ENCODE results near the gene COPZ1.
A peak's percentile ranks its signal among the peaks of the same experiment; 100 is the strongest.
"Not testable (repeated sequence)": the region's sequence is repeated elsewhere in the genome, so short reads cannot be mapped to it uniquely, and the experiment has no call there.

The COPZ1 gene, protein sequence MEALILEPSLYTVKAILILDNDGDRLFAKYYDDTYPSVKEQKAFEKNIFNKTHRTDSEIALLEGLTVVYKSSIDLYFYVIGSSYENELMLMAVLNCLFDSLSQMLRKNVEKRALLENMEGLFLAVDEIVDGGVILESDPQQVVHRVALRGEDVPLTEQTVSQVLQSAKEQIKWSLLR

DNA sequence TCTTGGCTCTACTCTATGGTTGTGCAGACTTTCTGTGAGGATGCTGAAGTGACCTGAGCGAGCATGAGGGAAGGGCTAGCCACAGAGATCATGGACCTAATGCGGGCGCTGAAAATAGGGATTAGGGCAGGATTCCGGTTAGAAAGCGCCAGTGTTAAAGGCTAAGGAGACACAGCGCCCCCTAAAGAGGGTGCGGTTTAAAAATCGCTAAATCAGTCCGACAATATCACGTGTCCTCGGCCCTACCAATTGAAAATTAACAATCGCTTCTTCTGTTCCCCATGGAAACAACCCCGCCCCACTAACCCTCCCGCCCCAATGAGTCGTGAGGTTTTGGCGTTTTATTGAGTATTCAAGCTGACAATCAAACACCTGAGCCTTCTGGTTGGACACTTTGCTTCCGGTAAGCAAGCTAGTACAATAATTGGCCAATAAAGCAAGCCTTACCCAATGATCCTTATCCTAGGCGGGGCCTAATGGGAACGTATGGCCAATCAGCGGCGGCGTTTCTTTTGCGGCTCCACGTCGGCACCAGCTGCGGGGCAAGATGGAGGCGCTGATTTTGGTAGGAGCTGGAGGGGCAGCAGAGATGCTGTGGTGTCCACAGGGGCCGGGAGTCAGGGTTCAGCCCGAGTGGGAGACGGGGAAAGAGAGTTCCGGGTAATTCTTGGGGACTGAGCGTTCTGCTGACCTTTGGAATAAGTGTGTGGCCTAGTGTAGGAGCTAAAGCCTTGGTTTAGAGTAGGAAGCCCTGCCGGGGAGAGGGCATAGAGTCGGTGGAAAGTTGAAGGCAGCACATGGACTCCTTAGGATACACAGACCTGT is at the start of gene COPZ1:
COPZ1 (plus strand) TSS at position 515 of the 825 bp plus-strand sequence; CDS start at position 548, 33 bp downstream.
- DNase-seq: peak; percentile 91

DNA sequence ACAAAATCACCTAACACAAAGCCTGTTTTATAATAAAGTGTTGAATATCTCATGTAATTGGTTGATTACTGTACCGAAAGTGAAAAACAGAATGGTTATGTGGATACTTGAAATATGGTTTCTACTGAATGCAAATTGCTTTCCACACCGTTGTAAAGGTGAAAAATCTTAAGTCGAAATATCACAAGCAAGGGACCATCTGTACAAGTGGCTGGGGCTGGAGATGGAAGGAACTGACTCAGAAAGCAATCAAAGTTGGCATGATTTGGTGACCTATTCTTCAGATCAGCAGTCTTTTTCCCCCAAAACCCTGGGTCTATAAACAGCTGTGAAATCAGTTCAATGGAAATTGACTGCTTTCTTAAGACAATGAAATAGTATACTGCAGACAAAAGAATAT is 48.6 kb upstream of the COPZ1 start:
- no peak for DNase-seq

DNA sequence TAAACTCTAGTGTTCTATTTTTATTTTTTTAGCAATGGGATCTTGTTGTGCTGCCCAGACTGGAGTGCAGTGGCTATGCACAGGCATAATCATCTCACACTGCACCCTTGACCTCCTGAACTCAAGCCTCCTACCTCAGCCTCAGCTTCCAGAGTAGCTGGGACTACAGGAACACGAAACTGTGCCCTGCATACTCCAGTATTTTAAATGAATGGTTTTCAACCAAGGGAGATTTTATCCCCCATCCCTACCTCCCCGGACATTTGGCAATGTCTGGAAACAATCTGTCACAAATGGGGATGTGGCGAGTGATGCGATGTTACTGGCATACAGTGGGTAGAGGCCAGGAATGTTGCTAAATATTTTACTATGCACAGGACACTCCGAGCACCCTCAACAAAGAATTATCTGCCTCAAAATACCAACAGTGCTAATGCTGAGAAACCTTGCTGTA is 47.1 kb upstream of the COPZ1 start:
- no peak for DNase-seq

DNA sequence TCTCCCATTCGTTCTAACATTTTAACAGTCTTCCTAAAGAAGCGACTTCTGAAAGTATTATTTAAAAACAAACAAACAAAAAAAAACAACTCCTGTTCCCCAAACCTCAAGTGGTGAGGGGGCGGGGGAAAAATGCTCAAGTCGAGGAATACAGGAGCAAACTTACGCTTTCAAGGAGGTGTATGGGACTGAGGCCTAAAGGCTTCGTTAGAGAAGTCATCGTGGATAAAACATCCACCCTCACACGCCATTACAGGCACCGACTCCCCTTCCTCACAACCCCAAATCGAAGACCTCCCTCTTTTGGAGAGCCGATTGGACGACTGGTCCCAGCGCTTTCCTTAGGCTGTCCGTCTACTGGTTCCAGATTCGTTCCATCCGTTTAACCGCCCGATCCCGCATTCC is 45.7 kb upstream of the COPZ1 start:
- no peak for DNase-seq

DNA sequence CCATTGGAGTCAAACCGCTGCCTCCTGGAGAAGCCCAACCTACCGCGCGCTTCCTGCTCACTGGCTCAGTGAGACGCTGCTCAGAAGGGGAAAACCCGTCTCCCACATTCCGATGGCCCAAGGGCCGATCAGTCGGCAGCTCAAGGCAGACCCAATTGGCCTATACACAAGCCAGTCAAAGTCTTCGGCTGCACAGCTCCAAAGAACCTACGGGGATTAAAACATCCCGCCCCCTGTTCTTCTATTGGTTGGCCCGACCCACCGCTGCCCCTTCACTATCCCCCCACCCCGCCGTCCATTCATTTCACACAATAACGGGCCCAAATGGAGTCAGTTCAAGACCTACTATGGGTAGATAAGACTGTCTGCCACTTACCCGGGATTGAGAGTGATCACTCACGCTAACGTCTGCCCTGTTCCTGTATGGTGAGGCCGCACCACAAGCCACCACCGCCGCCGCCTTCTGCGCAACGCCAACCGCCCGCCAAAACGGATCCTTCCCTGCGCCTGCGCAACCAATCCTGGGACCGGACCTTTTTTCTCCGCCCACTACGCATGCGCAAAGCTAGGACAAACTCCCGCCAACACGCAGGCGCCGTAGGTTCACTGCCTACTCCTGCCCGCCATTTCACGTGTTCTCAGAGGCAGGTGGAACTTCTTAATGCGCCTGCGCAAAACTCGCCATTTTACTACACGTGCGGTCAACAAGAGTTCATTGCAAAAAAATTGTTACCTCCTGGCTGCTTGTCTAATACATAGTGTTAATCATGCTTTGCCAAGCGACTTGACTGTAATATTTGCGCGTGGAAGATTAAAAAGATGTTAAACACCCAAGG is 45.1 kb upstream of the COPZ1 start, which contains the start of gene CBX5:
CBX5 (minus strand) TSS at position 491 of the 836 bp plus-strand sequence. CDS start 22,472 bp downstream, outside the sequence.
- DNase-seq: peak; percentile 99

DNA sequence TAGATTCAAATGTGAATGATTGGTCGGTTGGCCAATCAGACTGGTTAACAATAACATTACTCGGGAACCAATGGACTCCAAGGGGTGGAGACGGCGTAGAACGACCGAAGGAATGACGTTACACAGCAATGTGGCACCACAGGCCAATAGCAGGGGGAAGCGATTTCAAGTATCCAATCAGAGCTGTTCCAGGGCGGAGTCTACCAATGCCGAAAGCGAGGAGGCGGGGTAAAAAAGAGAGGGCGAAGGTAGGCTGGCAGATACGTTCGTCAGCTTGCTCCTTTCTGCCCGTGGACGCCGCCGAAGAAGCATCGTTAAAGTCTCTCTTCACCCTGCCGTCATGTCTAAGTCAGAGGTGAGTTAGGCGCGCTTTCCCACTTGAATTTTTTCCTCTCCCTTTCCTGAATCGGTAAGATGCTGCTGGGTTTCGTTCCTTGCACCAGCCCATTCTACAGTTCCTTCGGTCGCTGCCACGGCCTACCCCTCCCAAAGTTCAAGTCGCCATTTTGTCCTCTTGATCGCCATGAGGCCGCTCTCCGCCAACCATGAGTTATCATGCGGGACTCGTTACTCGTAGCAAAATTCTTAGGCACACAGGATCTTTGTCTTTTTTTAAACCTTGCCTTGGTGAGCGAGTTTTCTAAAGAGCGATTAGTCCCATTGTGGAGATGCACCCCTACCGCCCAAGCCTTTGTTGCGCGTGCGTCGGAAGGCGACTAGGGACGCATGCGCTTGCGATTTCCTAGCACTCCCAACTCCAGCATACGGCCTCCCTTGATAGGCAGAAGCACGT is 44.3 kb upstream of the COPZ1 start, which contains the start of gene HNRNPA1:
HNRNPA1 (plus strand) TSS at position 259 of the 793 bp plus-strand sequence; CDS start at position 341, 82 bp downstream.
- DNase-seq: peak; percentile 91

DNA sequence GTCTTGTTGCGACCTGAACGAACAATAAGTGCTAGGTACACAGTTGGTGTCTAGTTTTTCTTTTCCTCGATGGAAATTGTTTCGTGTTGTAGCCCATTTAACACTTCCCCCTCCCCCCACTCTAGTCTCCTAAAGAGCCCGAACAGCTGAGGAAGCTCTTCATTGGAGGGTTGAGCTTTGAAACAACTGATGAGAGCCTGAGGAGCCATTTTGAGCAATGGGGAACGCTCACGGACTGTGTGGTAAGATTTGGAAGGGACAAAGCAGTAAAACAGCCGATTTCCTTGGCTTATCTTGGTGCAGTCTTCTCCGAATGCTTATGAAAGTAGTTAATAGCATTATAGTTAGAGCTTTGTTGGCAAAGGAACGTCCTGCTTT is 43.7 kb upstream of the COPZ1 start:
- not testable (repeated sequence) for DNase-seq

DNA sequence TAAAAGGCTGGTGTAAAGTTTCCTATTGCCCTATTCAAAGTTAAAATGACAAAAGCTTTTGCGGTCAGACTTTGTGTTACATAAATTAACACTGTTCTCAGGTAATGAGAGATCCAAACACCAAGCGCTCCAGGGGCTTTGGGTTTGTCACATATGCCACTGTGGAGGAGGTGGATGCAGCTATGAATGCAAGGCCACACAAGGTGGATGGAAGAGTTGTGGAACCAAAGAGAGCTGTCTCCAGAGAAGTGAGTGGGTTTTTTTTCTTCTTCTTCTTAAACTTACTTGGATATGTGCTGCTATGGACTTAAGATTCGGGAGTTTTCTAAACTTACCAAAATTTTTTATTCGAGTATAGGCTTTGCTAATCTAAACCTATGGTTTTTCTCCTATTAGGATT is 43.2 kb upstream of the COPZ1 start:
- not testable (repeated sequence) for DNase-seq

DNA sequence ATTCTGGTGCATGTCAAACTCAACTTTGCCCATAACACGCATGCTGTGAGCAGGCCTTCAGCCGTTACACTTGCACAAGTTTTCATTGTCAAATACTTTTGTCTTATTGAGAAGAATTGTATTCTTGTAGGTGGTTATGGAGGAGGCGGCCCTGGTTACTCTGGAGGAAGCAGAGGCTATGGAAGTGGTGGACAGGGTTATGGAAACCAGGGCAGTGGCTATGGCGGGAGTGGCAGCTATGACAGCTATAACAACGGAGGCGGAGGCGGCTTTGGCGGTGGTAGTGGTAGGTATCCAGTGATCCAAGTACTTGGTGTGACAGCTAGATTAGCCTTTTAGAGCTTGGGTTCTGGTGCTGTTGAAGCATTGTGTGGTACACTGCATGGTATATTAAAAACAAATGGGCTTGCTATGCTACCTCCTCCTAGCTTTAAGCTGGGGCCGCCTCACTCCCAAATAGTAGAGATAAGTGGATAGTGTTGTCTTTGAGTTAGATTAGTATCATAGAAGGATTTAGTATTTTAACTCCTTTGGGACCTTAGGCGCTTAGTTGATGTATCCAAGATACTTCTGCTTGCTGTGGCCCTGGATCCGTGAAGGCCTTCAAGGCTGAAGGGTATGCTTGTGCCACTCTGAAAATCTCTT is 41.9 kb upstream of the COPZ1 start:
- no peak for DNase-seq

DNA sequence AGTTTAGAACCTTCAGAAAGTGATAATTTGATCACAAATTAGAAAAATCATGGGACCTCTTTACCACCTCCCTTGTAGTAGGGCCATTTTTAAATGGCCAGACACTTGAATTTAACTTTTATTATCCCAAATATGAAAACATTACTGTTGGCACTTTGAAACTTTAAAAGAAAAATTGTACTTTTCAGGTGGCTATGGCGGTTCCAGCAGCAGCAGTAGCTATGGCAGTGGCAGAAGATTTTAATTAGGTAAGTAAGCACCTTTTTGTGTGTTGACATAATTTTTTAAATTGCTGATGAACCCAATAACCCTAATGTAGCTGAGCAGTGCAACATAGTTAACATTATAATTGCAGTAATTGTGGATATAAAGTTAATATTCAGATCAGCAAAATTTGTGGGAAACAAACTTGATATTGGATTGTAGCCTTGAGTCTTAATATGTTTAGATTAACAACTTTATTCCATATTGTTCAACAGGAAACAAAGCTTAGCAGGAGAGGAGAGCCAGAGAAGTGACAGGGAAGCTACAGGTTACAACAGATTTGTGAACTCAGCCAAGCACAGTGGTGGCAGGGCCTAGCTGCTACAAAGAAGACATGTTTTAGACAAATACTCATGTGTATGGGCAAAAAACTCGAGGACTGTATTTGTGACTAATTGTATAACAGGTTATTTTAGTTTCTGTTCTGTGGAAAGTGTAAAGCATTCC is 40.7 kb upstream of the COPZ1 start:
- not testable (repeated sequence) for DNase-seq

DNA sequence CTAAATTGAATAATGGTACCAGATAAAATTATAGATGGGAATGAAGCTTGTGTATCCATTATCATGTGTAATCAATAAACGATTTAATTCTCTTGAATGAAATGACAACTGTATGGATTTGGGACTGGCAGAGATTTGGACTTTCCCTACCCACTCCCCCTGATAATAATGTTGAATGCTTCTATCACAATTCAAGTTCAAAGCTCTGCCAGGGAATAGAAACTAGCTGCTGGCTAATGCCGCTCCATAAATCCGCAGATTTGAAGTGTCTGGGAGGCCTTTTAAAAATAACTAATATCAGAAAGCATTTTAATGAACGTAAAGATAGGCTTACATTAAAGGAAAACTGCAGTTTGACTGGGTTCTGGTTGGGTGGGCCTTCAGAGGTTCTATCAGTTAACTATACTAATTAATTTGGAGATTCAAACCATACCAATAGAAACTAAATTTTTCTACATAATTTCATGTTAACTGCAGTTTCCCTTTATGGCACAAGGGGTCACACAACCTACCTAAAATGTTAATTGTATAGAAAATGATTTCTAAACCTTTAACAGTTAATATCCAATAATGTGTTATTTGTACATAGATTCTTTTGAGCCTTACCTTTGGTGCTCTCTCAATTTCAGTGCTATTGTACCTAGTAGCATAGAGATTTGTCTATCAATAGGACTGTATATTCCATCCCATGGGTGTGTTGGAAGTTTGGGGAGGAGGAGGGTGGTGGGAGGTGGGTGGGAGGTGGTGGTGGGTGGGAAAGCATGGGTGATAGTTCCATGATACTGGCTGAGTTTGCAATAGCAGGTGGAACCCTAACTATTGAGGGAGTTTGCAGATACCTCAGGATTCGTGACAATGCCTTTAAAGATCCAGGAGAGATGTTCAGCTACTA is 39.5 kb upstream of the COPZ1 start:
- no peak for DNase-seq

DNA sequence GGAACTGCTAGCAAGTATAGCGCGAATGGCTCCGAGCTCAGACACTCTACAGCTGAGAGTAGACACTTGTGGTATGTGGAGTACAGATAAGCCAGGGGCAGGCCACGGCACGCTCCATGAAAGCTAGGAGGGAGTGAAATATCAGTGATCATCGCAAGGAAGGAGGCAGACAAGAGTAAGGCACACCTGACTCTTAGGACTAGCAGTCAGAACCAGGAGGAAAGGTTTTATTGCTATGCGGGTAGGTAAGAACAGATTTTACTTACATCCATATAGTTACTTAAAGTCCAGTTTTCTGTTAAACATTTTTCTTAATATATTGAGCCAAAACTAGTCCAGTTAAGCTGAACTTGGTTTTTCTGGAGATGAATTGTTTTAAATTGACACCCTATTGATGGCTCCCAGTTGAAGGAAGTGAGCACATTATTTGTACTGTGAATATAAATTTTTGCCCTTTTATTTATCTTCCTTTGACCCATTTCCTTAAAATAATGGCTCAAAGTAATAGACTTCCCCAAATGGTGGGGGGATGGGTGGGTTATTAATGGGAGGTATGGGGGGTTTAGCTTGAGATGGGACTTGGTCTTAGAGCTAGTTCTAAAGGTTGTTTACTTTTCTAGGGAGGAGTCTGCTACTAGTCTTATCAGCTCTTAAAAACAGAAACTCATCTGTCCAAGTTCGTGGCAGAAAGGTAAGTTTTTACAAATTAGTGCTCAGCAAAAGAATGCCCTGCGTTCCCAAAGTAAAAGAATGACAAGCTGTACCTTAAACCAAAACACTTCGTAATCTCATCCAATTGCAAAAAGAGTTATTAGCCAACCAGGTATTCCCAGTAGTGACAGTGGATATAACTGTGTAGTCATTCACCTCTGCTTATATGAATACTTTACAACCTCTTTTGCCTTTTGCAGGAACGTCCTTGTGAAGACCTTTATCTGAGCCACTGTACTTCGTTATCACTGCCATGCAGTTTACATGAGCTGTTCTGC is 38.6 kb upstream of the COPZ1 start:
- DNase-seq: no peak

DNA sequence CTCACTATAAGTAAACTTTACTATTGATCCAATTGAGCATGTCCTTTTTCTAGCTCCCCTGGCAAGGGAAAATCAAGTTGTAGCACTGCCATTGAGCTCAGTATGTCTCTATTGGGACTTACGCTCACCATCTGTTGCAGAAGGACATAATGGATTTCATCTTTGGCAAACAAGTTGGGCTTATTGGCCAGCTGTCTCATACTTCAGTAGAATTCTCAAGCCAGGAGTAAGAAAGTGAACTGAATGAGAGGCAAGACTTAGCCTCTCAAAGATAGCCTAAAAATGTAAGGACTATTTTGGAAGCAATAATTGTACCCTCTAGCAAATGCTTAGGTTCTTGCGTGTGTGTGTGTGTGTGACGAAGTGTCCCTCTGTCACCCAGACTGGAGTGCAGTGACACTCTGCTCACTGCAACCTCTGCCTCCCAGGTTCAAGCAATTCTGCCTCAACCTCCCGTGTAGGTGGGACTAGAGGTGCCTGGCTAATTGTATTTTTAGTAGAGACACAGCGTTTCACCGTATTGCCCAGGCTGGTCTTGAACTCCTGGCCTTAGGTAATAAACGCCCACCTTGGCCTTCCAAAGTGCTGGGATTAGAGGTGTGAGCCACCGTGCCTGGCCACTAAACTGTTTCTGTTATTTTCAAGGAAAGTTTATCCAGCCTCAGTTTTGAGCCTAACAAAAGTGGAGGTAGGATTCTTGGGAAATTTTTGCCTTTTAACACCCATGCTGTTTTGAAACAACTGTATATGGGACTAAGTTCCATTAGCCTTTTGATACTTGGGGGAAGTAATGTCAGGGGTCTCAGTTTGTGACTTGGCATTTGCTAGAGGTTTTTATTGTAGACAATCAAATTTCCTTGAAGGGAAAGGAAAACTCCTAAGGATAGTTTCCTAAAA is 37.4 kb upstream of the COPZ1 start:
- no peak for DNase-seq

DNA sequence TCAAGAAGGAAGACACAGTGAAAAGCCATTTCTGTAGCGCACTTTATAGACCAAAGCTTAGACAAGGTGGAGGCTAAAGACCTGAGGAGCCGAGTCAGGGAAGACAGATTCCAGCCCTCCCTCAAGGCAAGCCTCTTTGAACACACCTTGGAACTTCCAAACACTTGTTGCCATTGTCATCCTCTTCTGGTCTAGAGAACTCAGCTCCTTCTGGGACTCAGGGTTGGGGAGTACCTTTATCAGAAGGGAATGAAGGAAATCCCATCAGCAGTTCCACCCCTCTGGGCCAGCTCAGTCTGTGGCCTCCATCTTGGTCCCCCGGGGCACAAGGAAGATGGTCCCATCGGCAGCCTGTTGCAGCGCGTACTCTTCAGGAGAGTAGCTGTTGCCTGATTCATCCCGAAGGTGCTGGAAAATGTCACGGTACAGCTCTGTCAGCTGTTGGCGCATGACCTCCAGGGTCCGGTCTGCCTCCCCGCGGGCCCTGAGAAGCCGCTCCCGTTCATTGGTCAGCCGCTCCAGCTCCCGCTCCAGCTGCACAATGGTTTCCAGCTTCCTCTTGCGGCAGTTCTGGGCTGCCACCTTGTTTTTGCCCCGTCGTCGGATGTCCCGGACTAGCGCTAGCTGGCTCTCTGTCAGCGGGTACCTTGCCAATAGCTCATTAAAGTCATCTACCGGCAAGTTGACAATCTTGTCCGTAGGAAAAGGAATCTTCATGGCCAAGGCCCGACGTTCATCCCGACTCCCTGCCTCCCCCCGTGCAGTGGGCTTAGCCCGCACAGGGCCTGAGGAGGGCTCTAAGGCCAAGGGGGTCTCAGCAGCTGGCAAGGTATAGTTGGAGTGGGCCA is 32.6 kb upstream of the COPZ1 start:
- DNase-seq: no peak

DNA sequence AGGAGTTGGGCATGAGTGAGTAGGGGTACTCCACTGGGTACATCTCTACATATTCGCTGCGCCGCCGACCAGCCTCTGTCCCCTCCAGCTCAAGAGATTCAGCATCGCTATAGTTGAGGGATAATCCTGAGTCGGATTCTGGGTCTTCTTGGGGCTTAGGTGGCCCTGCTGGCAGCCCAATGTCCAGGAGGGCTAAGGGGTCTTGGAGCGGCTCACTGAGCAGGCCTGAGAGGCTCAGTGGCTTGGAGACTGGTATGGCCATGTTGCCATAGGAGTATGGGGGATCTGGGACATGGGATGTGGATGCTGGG is 32.0 kb upstream of the COPZ1 start:
- no peak for DNase-seq

DNA sequence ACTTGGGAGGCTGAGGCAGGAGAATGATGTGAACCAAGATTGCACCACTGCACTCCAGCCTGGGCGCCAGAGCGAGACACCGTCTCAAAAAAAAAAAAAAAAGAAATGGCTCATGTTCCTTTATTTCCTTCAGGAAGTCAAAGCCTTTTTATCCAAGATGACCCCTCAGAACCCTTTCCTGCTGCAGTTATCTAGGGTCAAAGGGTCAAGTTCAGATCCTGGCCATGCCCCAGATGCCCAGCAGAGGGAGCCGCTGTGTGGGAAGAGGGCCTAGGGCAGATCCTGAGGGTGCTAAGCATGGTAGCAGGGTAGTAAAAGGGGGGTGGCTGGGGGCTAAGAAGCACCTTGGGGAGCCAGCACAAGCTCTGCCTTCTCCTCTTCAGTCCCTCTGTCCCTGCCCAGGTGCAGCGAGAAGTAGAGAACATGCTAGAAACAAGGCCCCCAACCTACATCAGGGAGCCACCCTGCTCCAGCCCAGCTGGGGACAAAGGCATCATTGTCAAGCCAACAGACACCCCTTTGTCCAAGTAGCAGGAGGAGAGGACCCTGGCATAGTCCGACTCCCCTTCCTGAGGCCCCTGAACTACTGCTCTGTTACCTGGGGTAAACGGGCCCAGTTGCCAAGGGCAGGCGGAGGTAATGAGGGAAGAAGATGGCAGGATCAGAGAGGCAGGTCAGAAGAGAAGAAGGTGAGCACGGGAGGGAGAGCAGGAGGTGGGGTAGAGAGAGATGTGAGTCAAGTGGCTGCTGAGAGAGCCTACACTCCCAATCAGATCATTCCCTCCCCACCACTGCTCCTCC is 30.6 kb upstream of the COPZ1 start:
- peak; percentile 36 for DNase-seq

Data from activated effector memory CD4-positive, alpha-beta T cell treated with Interleukin-2 at 50 U/mL for 16 hours (primary cell).